Stimulated activated naive B cell treated with anti-CD40 and anti-IgM and Interleukin-4, amounts not matched to agents 10 μg/mL and 1 μg/mL and 100 μg/mL, for 72 hours (primary cell): ENCODE measurements around the gene RHOBTB1.
"Not testable (repeated sequence)": the region's sequence is repeated elsewhere in the genome, so short reads cannot be mapped to it uniquely, and the experiment has no call there.

Source experiments
- ATAC-seq, 2 donors: fragments of 150-1000 bp; cut with Tn5 transposase; replicated peaks; 2 replicates each; pipeline ENCODE4 v1.10.0; 2021; ENCODE audit warnings: moderate library complexity in 1 of 2
- DNase-seq: peaks from one replicate; pipeline ENCODE4 v3.0.0; 2021
- H3K27ac Mint-ChIP-seq: one replicate; pipeline ENCODE4 v1.8.0; 2022; ENCODE audit warnings: mild to moderate bottlenecking, mixed read lengths
- H3K27me3 Mint-ChIP-seq, 2 donors: one replicate each; pipeline ENCODE4 v1.8.0; 2022; ENCODE audit warnings: mixed read lengths in 2 of 2
- H3K36me3 Mint-ChIP-seq, 2 donors: one replicate each; pipeline ENCODE4 v1.8.0; 2022; ENCODE audit warnings: mixed read lengths in 2 of 2, mild to moderate bottlenecking in 1 of 2
- H3K4me1 Mint-ChIP-seq, 2 donors: one replicate each; pipeline ENCODE4 v1.8.0; 2022; ENCODE audit warnings: mixed read lengths in 2 of 2, mild to moderate bottlenecking in 1 of 2
- H3K4me3 Mint-ChIP-seq, 2 donors: one replicate each; pipeline ENCODE4 v1.8.0; 2022; ENCODE audit warnings: mild to moderate bottlenecking in 2 of 2, mixed read lengths in 2 of 2, moderate library complexity in 1 of 2
- H3K9me3 Mint-ChIP-seq, 2 donors: one replicate each; pipeline ENCODE4 v1.8.0; 2022; ENCODE audit warnings: mixed read lengths in 2 of 2, mild to moderate bottlenecking in 1 of 2

Gene RHOBTB1

DNA sequence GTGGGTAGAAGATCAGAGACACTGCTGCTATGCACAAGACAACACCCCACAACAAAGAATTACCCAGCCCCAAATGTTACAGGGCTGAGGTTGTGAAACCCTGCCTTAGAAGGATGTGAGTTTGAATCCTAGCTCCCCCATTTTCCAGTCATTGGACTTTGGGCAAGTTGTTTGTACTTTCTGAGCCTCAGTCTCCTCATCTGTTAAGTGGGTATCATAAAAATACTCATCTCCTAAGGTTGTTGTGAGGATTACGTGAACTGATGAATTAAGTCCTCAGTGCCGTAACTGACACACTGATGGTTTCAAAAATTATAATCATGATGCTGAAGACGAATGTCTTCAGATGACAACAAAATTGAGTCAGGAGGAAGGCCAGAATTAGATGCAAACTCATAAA lies 30.3 kb downstream of the RHOBTB1 start:
- H3K27me3 Mint-ChIP-seq = no peaks in the 10 kb centered on the region
- peaks cover 17 to 22% of the 10 kb centered on the region in 2 donors for H3K4me1 Mint-ChIP-seq
- peaks cover 2 to 6% of the 10 kb centered on the region in 2 donors for H3K36me3 Mint-ChIP-seq
- H3K4me3 Mint-ChIP-seq = no peak overlapping the region
- no peak for DNase-seq
- no peak for ATAC-seq
- no peak overlapping the region for H3K27ac Mint-ChIP-seq
- peaks cover 4 to 8% of the 10 kb centered on the region in 2 donors for H3K9me3 Mint-ChIP-seq

DNA sequence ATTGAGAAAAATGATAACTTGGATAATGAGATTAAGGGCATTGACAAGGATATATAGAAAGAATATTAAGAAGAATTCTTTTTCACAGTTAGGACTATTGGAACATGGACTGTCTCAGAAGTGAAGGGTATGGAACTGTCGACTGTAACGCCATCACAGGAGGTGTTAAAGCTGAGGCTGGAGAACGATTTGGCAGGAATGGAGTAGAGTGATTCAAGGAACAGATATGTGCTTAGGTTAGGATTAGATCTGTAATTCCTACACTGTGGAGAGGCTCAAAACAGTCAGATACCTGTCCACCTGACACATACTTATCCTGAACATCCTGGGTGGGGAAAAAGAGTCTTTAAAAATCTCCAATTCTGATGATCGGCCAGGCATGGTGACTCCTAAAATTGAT lies 30.9 kb downstream of the RHOBTB1 start:
- DNase-seq (no peak), ATAC-seq (no peak)
- H3K9me3 Mint-ChIP-seq = peaks cover 2 to 5% of the 10 kb centered on the region in 2 donors
- no peaks in the 10 kb centered on the region for H3K27me3 Mint-ChIP-seq
- H3K4me1 Mint-ChIP-seq = peaks cover 19 to 22% of the 10 kb centered on the region in 2 donors
- H3K36me3 Mint-ChIP-seq = peaks cover 0 to 4% of the 10 kb centered on the region in 2 donors
- no peak overlapping the region for H3K4me3 Mint-ChIP-seq
- no peak overlapping the region for H3K27ac Mint-ChIP-seq

- peaks cover 4 to 5% of the 10 kb centered on the region in 2 donors for H3K36me3 Mint-ChIP-seq
Observed at GRCh38 chr10:60911715-60912114, 32.3 kb downstream of the RHOBTB1 start.

GRCh38 chr10:60911216-60911615 lies 32.8 kb downstream of the RHOBTB1 start:
- H3K4me3 Mint-ChIP-seq = peak overlapping the region in 1 of 2 donors; percentile 4
- H3K36me3 Mint-ChIP-seq = peaks cover 5 to 10% of the 10 kb centered on the region in 2 donors
- no peak for ATAC-seq
- DNase-seq = no peak
- H3K9me3 Mint-ChIP-seq = peaks cover 11 to 14% of the 10 kb centered on the region in 2 donors
- H3K4me1 Mint-ChIP-seq = peaks cover 19 to 22% of the 10 kb centered on the region in 2 donors
- no peaks in the 10 kb centered on the region for H3K27me3 Mint-ChIP-seq
- H3K27ac Mint-ChIP-seq = no peak overlapping the region

More at GRCh38 chr10:60911715-60912114, 32.3 kb downstream of the RHOBTB1 start:
- DNase-seq (no peak), ATAC-seq (no peak)
- Mint-ChIP-seq H3K9me3 (peaks cover 9% of the 10 kb centered on the region in 2 donors), H3K4me1 (peaks cover 19 to 22% of the 10 kb centered on the region in 2 donors), H3K4me3 (no peak overlapping the region), H3K27ac (no peak overlapping the region), H3K27me3 (no peaks in the 10 kb centered on the region)

GRCh38 chr10:60910543-60910942 lies 33.4 kb downstream of the RHOBTB1 start:
- peak; percentile 50 to 60 for ATAC-seq
- H3K9me3 Mint-ChIP-seq = peaks cover 13 to 17% of the 10 kb centered on the region in 2 donors
- H3K4me1 Mint-ChIP-seq = peaks cover 17% of the 10 kb centered on the region in 2 donors
- peaks cover 8 to 12% of the 10 kb centered on the region in 2 donors for H3K36me3 Mint-ChIP-seq
- no peak for DNase-seq
- H3K4me3 Mint-ChIP-seq = peak overlapping the region; percentile 19 to 27
- H3K27ac Mint-ChIP-seq = no peak overlapping the region
- no peaks in the 10 kb centered on the region for H3K27me3 Mint-ChIP-seq

DNA sequence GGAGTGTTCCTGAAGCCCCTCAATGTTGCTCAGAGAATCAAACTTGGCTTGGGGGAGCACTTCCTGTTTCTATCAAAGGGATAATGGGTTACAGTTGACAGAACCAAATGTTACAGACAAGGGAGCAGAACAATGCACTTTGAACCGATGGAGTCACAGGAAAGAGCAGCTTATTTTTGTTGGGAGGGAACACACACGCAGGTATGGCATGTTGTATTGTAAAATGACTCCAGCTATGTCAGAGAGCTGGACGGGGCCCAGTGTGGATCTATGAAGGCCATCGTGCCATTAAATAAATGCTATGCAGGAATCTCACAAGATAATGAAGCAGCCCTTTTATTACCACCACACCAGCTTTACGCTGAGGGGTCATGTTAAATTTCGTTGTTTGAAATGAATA lies 35.1 kb downstream of the RHOBTB1 start:
- Mint-ChIP-seq H3K9me3 (peaks cover 13 to 17% of the 10 kb centered on the region in 2 donors), H3K27ac (no peak overlapping the region), H3K4me3 (no peak overlapping the region), H3K27me3 (no peaks in the 10 kb centered on the region), H3K4me1 (peaks cover 16 to 17% of the 10 kb centered on the region in 2 donors), H3K36me3 (peaks cover 8 to 12% of the 10 kb centered on the region in 2 donors)
- ATAC-seq (no peak), DNase-seq (no peak)

GRCh38 chr10:60908031-60908430 lies 36.0 kb downstream of the RHOBTB1 start:
- ATAC-seq (no peak), DNase-seq (no peak)
- no peak overlapping the region for H3K4me3 Mint-ChIP-seq

GRCh38 chr10:60907236-60907635 lies 36.7 kb downstream of the RHOBTB1 start:
- DNase-seq = no peak
- Mint-ChIP-seq H3K4me1 (peaks cover 16 to 17% of the 10 kb centered on the region in 2 donors), H3K27me3 (no peaks in the 10 kb centered on the region), H3K9me3 (peaks cover 13 to 17% of the 10 kb centered on the region in 2 donors), H3K36me3 (peaks cover 8 to 12% of the 10 kb centered on the region in 2 donors), H3K4me3 (no peak overlapping the region), H3K27ac (no peak overlapping the region)
- no peak for ATAC-seq

More at GRCh38 chr10:60908031-60908430, 36.0 kb downstream of the RHOBTB1 start:
- Mint-ChIP-seq H3K27ac (no peak overlapping the region), H3K36me3 (peaks cover 8 to 12% of the 10 kb centered on the region in 2 donors), H3K27me3 (no peaks in the 10 kb centered on the region), H3K4me1 (peaks cover 16 to 17% of the 10 kb centered on the region in 2 donors), H3K9me3 (peaks cover 13 to 17% of the 10 kb centered on the region in 2 donors)

- peaks cover 16 to 17% of the 10 kb centered on the region in 2 donors for H3K4me1 Mint-ChIP-seq
Observed at GRCh38 chr10:60906825-60907224, 37.2 kb downstream of the RHOBTB1 start.

DNA sequence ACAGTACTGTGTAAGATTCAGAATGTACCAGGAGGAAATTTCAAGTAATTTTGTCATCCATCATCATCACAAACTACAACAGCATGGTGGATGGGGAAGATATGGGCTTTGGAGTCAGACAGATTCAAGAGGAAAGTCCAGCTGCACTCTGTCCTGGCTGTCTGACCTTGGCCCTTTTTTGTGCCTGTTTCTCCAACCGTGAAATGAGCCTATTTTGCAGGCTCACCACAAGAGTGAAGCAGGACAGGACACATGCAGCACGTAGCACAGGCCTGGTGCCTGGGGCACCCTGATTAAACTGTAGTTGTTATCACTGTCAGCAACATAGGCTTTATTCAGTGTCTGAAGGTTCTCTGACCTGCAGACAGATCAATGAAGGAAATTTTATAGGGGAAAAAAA lies 37.6 kb downstream of the RHOBTB1 start:
- Mint-ChIP-seq H3K27ac (no peak overlapping the region), H3K27me3 (no peaks in the 10 kb centered on the region), H3K4me3 (no peak overlapping the region), H3K9me3 (peaks cover 13 to 17% of the 10 kb centered on the region in 2 donors), H3K4me1 (peaks cover 12 to 15% of the 10 kb centered on the region in 2 donors), H3K36me3 (peaks cover 8 to 12% of the 10 kb centered on the region in 2 donors)
- DNase-seq (no peak), ATAC-seq (no peak)

More at GRCh38 chr10:60906825-60907224, 37.2 kb downstream of the RHOBTB1 start:
- not testable (repeated sequence) for ATAC-seq, H3K27ac Mint-ChIP-seq, H3K4me3 Mint-ChIP-seq, DNase-seq, H3K27me3 Mint-ChIP-seq
- Mint-ChIP-seq H3K9me3 (peaks cover 13 to 17% of the 10 kb centered on the region in 2 donors), H3K36me3 (peaks cover 8 to 12% of the 10 kb centered on the region in 2 donors)

- no peak overlapping the region for H3K27ac Mint-ChIP-seq
- H3K36me3 Mint-ChIP-seq = peaks cover 8 to 12% of the 10 kb centered on the region in 2 donors
- no peak for ATAC-seq
- no peak for DNase-seq
- peaks cover 4 to 6% of the 10 kb centered on the region in 2 donors for H3K4me1 Mint-ChIP-seq
- H3K27me3 Mint-ChIP-seq = no peaks in the 10 kb centered on the region
- peaks cover 13 to 17% of the 10 kb centered on the region in 2 donors for H3K9me3 Mint-ChIP-seq
- H3K4me3 Mint-ChIP-seq = no peak overlapping the region
Observed at GRCh38 chr10:60905580-60905979, 38.4 kb downstream of the RHOBTB1 start.

- Mint-ChIP-seq H3K4me3 (no peak overlapping the region), H3K36me3 (peaks cover 8 to 12% of the 10 kb centered on the region in 2 donors), H3K27me3 (no peaks in the 10 kb centered on the region), H3K4me1 (no peaks in the 10 kb centered on the region), H3K9me3 (peaks cover 13 to 17% of the 10 kb centered on the region in 2 donors), H3K27ac (no peak overlapping the region)
- ATAC-seq (no peak), DNase-seq (no peak)
Observed at GRCh38 chr10:60903096-60903495, 40.9 kb downstream of the RHOBTB1 start.

DNA sequence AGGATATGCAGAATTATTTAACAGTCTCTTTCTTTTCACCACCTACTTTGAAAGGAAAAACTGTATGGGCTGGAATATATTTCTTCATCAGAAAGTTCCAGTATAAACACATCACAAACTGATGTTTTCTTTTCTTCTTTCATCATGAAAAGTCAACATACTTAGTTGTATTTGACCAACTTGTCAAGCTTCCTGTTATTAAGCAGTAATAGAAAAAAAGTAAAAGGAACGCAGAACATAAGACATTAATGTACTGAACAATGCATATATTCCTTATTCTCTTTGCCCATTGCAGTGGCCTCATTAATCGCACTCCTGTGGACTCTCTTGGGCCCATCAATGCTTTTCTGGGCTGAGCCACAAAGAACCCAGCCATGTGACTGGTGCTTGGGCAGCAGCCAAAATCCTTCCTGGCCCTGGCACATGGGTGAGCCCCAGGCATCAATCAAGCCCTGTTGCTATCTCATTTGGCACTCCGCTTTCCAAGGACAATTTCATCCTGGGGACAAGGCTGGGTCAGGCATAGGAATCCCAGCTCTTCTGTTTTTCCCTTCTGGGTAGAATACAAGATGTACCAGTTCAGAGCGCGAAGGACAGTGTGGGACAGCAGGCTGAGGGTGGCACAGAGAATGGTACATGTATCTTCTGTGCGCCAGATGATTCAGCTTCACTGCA lies 42.3 kb downstream of the RHOBTB1 start:
- no peak for DNase-seq
- no peak for ATAC-seq
- Mint-ChIP-seq H3K9me3 (peaks cover 4 to 7% of the 10 kb centered on the region in 2 donors), H3K27ac (no peak overlapping the region), H3K27me3 (no peaks in the 10 kb centered on the region), H3K4me3 (no peak overlapping the region), H3K4me1 (no peaks in the 10 kb centered on the region), H3K36me3 (peaks cover 4 to 7% of the 10 kb centered on the region in 2 donors)

DNA sequence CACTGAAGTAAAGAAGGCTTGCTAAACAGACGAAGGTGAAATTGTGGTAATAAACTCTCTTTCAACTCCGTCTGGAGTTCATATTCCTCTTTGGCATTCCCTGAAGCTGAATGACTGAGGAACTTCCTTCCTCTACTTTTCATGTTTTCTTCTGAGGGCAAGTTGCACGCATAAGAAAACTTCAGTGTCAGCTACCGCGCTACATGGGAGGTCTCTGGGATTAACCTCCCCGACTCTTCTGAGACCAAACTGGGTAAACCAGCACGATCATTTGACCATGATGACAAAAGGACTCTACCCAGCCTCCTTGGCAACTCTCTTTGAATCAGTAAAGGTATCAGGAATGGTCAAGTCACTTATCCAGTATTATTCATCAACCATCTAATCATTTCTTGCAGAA lies 44.7 kb downstream of the RHOBTB1 start:
- no peak overlapping the region for H3K27ac Mint-ChIP-seq

GRCh38 chr10:60898321-60898720 lies 45.7 kb downstream of the RHOBTB1 start:
- no peak for ATAC-seq
- no peak for DNase-seq
- Mint-ChIP-seq H3K4me1 (no peaks in the 10 kb centered on the region), H3K4me3 (no peak overlapping the region), H3K9me3 (no peaks in the 10 kb centered on the region), H3K36me3 (no peaks in the 10 kb centered on the region), H3K27me3 (no peaks in the 10 kb centered on the region), H3K27ac (no peak overlapping the region)

More for the DNA sequence above, 44.7 kb downstream of the RHOBTB1 start:
- H3K4me1 Mint-ChIP-seq = no peaks in the 10 kb centered on the region
- no peaks in the 10 kb centered on the region for H3K27me3 Mint-ChIP-seq
- DNase-seq (no peak), ATAC-seq (no peak)
- no peaks in the 10 kb centered on the region for H3K36me3 Mint-ChIP-seq
- no peak overlapping the region for H3K4me3 Mint-ChIP-seq
- H3K9me3 Mint-ChIP-seq = no peaks in the 10 kb centered on the region
